HCT116 (cell line): Measurements from ENCODE around the gene OR5AK2. TPM values are rescaled to one million over a fixed set of nuclear protein-coding genes. Genes with fewer than 3 reads are reported as not detected.

ENCODE experiments used
- ATAC-seq: fragments of 200-7000 bp; cut with Tn5 transposase; 2 replicates; pipeline ENCODE4 v1.9.1; 2020; ENCODE audit warnings: mild to moderate bottlenecking, moderate library complexity
- BruUV-seq: library from RNA; stranded (reverse); fragments of 400-500 nt; replicated peaks from 2 replicates; lab custom pipeline; 2021; lab: Mats Ljungman, UMichigan
- CTCF ChIA-PET: fragments of 300-600 bp; sonication (Branson Sonifier 250); formaldehyde crosslinking; loops from one replicate; lab custom pipeline; 2021; ENCODE audit warnings: antibody characterized with exemption; lab: Charles Lee
- POLR2A ChIA-PET: fragments of 300-600, 350-600 bp; sonication (Branson Sonifier 250); formaldehyde crosslinking; loops from one replicate; lab custom pipeline; 2021; ENCODE audit warnings: antibody characterized with exemption; lab: Charles Lee
- RAD21 ChIA-PET, 2 experiments: fragments of 300-600 bp; sonication (Branson Sonifier 250); formaldehyde crosslinking; loops; one replicate each; lab custom pipeline; 2023; ENCODE audit warnings: low total read pairs in 2 of 2; ENCODE audit not compliant: uncharacterized antibody in 2 of 2, unreplicated experiment in 2 of 2, low non-redundant PET in 1 of 2; lab: Charles Lee
- DNase-seq: peaks from one replicate; pipeline ENCODE4 v3.0.0-alpha.2; 2010; ENCODE audit warnings: low read depth, low spot score
- H2AFZ ChIP-seq: fragments of 200-600 bp; shearing (Covaris generic), sonication (generic); 2 replicates; pipeline ENCODE4 v1.6.1; 2017; ENCODE audit warnings: low read depth, mixed run types, mixed read lengths, antibody characterized with exemption, low read length; ENCODE audit not compliant: poor library complexity, severe bottlenecking
- H3K27ac ChIP-seq: 2 replicates; pipeline ENCODE4 v1.5.1; 2012; ENCODE audit warnings: low read depth, low read length
- H3K27me3 ChIP-seq: fragments of 200-600 bp; sonication (generic); 2 replicates; pipeline ENCODE4 v1.6.1; 2016; ENCODE audit warnings: mixed run types, low read length, mixed read lengths; ENCODE audit not compliant: insufficient read depth
- H3K36me3 ChIP-seq, 2 experiments: fragments of 200-500 bp in 1 of 2; fragments of 200-600 bp in 1 of 2; sonication (Bioruptor generic) in 1 of 2; sonication (generic) in 1 of 2; 2 replicates each; pipeline versions ENCODE4 v1.5.1 to v1.6.1; 2014 to 2016; ENCODE audit warnings: low read length in 2 of 2, inconsistent platforms in 1 of 2, mixed read lengths in 1 of 2, mixed run types in 1 of 2; ENCODE audit not compliant: insufficient read depth in 2 of 2, control insufficient read depth in 1 of 2
- H3K4me1 ChIP-seq, 2 experiments: fragments of 200-600 bp in 1 of 2; sonication (generic) in 1 of 2; 2 replicates each; pipeline versions ENCODE4 v1.5.1 to v1.6.1; 2012 to 2017; ENCODE audit warnings: low read length in 2 of 2, inconsistent platforms in 1 of 2, mild to moderate bottlenecking in 1 of 2, mixed read lengths in 1 of 2, mixed run types in 1 of 2, moderate library complexity in 1 of 2; ENCODE audit not compliant: insufficient read depth in 2 of 2, control insufficient read depth in 1 of 2
- H3K4me2 ChIP-seq: fragments of 200-600 bp; sonication (generic); 2 replicates; pipeline ENCODE4 v1.6.1; 2017; ENCODE audit warnings: mixed run types, low read length, mixed read lengths
- H3K4me3 ChIP-seq, 2 experiments: fragments of 200-600 bp in 1 of 2; sonication (generic) in 1 of 2; replicated peaks in 1 of 2; 2 replicates each; pipeline ENCODE4 v1.5.1; 2011 to 2016; ENCODE audit warnings: low read length in 2 of 2, control low read depth in 1 of 2, low read depth in 1 of 2, mild to moderate bottlenecking in 1 of 2, mixed read lengths in 1 of 2, mixed run types in 1 of 2
- H3K79me2 ChIP-seq: fragments of 200-600 bp; sonication (generic); 2 replicates; pipeline ENCODE4 v1.6.1; 2017; ENCODE audit warnings: mild to moderate bottlenecking, mixed run types, low read length, moderate library complexity, mixed read lengths; ENCODE audit not compliant: insufficient read depth
- H3K9ac ChIP-seq: fragments of 200-600 bp; sonication (generic); 2 replicates; pipeline ENCODE4 v1.6.1; 2016; ENCODE audit warnings: low read length, mixed read lengths
- H3K9me2 ChIP-seq: fragments of 200-600 bp; sonication (generic), shearing (Covaris generic); 2 replicates; pipeline ENCODE4 v1.6.1; 2017; ENCODE audit warnings: mixed run types, mild to moderate bottlenecking, moderate library complexity; ENCODE audit not compliant: insufficient read depth
- H3K9me3 ChIP-seq, 2 experiments: fragments of 200-500 bp in 1 of 2; fragments of 200-600 bp in 1 of 2; sonication (Bioruptor generic) in 1 of 2; sonication (generic) in 1 of 2; 2 replicates each; pipeline ENCODE4 v1.6.1; 2014 to 2017; ENCODE audit warnings: low read length in 2 of 2, mixed read lengths in 2 of 2, inconsistent platforms in 1 of 2, low read depth in 1 of 2, mild to moderate bottlenecking in 1 of 2, mixed run types in 1 of 2, moderate library complexity in 1 of 2; ENCODE audit not compliant: control insufficient read depth in 1 of 2, insufficient read depth in 1 of 2
- H4K20me1 ChIP-seq: fragments of 200-600 bp; sonication (generic), shearing (Covaris generic); 2 replicates; pipeline ENCODE4 v1.6.1; 2017; ENCODE audit warnings: mixed run types, mild to moderate bottlenecking, moderate library complexity; ENCODE audit not compliant: insufficient read depth
- ATF3 ChIP-seq: IDR thresholded peaks from 2 replicates; pipeline ENCODE4 v1.6.1; 2012
- CEBPB ChIP-seq: IDR thresholded peaks from 2 replicates; pipeline ENCODE4 v1.6.1; 2012; ENCODE audit warnings: low read depth
- CTCF ChIP-seq, 3 experiments: fragments of 200-600 bp in 1 of 3; sonication (generic) in 1 of 3; IDR thresholded peaks in 2 of 3; conservative IDR thresholded peaks in 1 of 3; 2 replicates each; pipeline ENCODE4 v1.5.1; 2012 to 2017; ENCODE audit warnings: low read depth in 2 of 3, low read length in 2 of 3, antibody characterized with exemption in 1 of 3, borderline replicate concordance in 1 of 3, control low read depth in 1 of 3, mild to moderate bottlenecking in 1 of 3, mixed read lengths in 1 of 3, mixed run types in 1 of 3, moderate library complexity in 1 of 3; ENCODE audit not compliant: insufficient read depth in 1 of 3
- MAX ChIP-seq: IDR thresholded peaks from 2 replicates; pipeline ENCODE4 v1.6.1; 2012
- POLR2A ChIP-seq: IDR thresholded peaks from 2 replicates; pipeline ENCODE4 v1.7.0; 2011; ENCODE audit warnings: borderline replicate concordance; ENCODE audit not compliant: insufficient read depth, insufficient read length; ENCODE audit errors: extremely low read depth
- POLR2AphosphoS5 ChIP-seq: IDR thresholded peaks from 2 replicates; pipeline ENCODE4 v1.6.1; 2011; ENCODE audit warnings: mild to moderate bottlenecking, low read depth, low read length, moderate library complexity
- SP1 ChIP-seq: IDR thresholded peaks from 2 replicates; pipeline ENCODE4 v1.6.1; 2012; ENCODE audit warnings: low read depth
- ZNF274 ChIP-seq: fragments of 200-500 bp; sonication (Bioruptor generic); IDR thresholded peaks from 2 replicates; pipeline ENCODE4 v1.6.1; 2014; ENCODE audit warnings: mild to moderate bottlenecking, low read depth, low read length, inconsistent platforms
- intact Hi-C: fragments of 100-400 bp; cut with micrococcal nuclease; formaldehyde crosslinking; loops from 2 replicates; pipeline ENCODE4 v1.10.0; 2022
- total RNA-seq: library from RNA; stranded (reverse); gene quantifications from one replicate; pipeline ENCODE4 v1.2.1, GENCODE V29; 2021; ENCODE audit not compliant: unreplicated experiment

Gene OR5AK2
- total RNA-seq, 1 experiment from 2014 or later = not detected

GRCh38 chr11:57008373-57008772 is 19.7 kb downstream of the OR5AK2 start:
- no peak overlapping the region for H2AFZ ChIP-seq
- no peaks in the 10 kb centered on the region for H3K36me3 ChIP-seq
- no peaks in the 10 kb centered on the region for H4K20me1 ChIP-seq
- H3K4me1 ChIP-seq = no peaks in the 10 kb centered on the region
- H3K79me2 ChIP-seq = no peaks in the 10 kb centered on the region
- ChIA-PET RAD21 (no interaction called here), POLR2A (no interaction called here), CTCF (no interaction called here)
- TF ChIP-seq CEBPB (no peak), ATF3 (no peak), MAX (no peak), CTCF (IDR thresholded peaks at IDR 0.05 in 2 of 3, conservative IDR thresholded peaks at IDR 0.05 in 1 of 3; ENCODE audit: borderline replicate concordance in 1 of 3, insufficient read depth in 1 of 3, low read depth in 2 of 3, low read length in 2 of 3) (no peak)
- no peaks in the 10 kb centered on the region for H3K9me2 ChIP-seq
- H3K9ac ChIP-seq = no peak overlapping the region
- no peak overlapping the region for H3K27ac ChIP-seq
- H3K4me2 ChIP-seq = no peak overlapping the region
- BruUV-seq = no TSS peak
- H3K9me3 ChIP-seq = no peaks in the 10 kb centered on the region
- intact Hi-C loops = no loop called here
- no peak overlapping the region for H3K4me3 ChIP-seq
- peaks cover 6% of the 10 kb centered on the region; the same call in 1 of the 2 replicates for H3K27me3 ChIP-seq
- DNase-seq = no peak
- ATAC-seq = no peak

- TF ChIP-seq SP1 (no peak), POLR2AphosphoS5 (no peak), POLR2A (no peak), ZNF274 (no peak)
- POLR2A ChIA-PET = no interaction called here
Observed at GRCh38 chr11:57015679-57016078, 27.0 kb downstream of the OR5AK2 start.

More at GRCh38 chr11:57015679-57016078, 27.0 kb downstream of the OR5AK2 start:
- Histone ChIP-seq H3K9ac (no peak overlapping the region), H3K4me2 (no peak overlapping the region), H3K36me3 (no peaks in the 10 kb centered on the region), H3K9me2 (no peaks in the 10 kb centered on the region), H3K27me3 (0 out of 2 replicates have a peak, but pooled peaks cover 3% of the 10 kb centered on the region), H3K4me1 (no peaks in the 10 kb centered on the region), H2AFZ (no peak overlapping the region), H4K20me1 (no peaks in the 10 kb centered on the region), H3K9me3 (no peaks in the 10 kb centered on the region), H3K79me2 (no peaks in the 10 kb centered on the region), H3K4me3 (no peak overlapping the region), H3K27ac (no peak overlapping the region)
- no peak for DNase-seq
- ChIA-PET RAD21 (no interaction called here), CTCF (no interaction called here)
- no peak for ATAC-seq
- intact Hi-C loops = no loop called here
- BruUV-seq = no TSS peak
